Endothelial cell (in vitro differentiated cells): ENCODE measurements around the gene GRIA2. TPM values are rescaled to one million over a fixed set of nuclear protein-coding genes. Genes with fewer than 3 reads are reported as not detected.

Experiments
- DNase-seq: peaks from one replicate; pipeline ENCODE4 v3.0.0; 2021; ENCODE audit warnings: low spot score
- H3K27ac Mint-ChIP-seq: one replicate; pipeline ENCODE4 v1.8.0; 2021; ENCODE audit warnings: mixed read lengths, inconsistent platforms; ENCODE audit not compliant: unreplicated experiment
- H3K27me3 Mint-ChIP-seq: one replicate; pipeline ENCODE4 v1.8.0; 2021; ENCODE audit warnings: mild to moderate bottlenecking, moderate library complexity, mixed read lengths, inconsistent platforms; ENCODE audit not compliant: unreplicated experiment
- H3K36me3 Mint-ChIP-seq: one replicate; pipeline ENCODE4 v1.8.0; 2021; ENCODE audit warnings: mild to moderate bottlenecking, low read depth, mixed read lengths, inconsistent platforms; ENCODE audit not compliant: unreplicated experiment
- H3K4me1 Mint-ChIP-seq: one replicate; pipeline ENCODE4 v1.8.0; 2021; ENCODE audit warnings: mild to moderate bottlenecking, mixed read lengths, inconsistent platforms; ENCODE audit not compliant: unreplicated experiment
- H3K4me3 Mint-ChIP-seq: one replicate; pipeline ENCODE4 v1.8.0; 2021; ENCODE audit warnings: mild to moderate bottlenecking, mixed read lengths, inconsistent platforms; ENCODE audit not compliant: unreplicated experiment
- H3K9me3 Mint-ChIP-seq: one replicate; pipeline ENCODE4 v1.8.0; 2021; ENCODE audit warnings: mixed read lengths, inconsistent platforms; ENCODE audit not compliant: unreplicated experiment
- CTCF ChIP-seq: fragments of 200-600 bp; sonication (generic); IDR thresholded peaks from one replicate; pipeline ENCODE4 v1.5.0; 2021; ENCODE audit warnings: antibody characterized with exemption; ENCODE audit not compliant: unreplicated experiment
- total RNA-seq: library from RNA; stranded (reverse); fragmentation: NEBNext Ultra II Directional; extraction: Animal tissue kit (Norgen Biotek cat#: 25700); gene quantifications from one replicate; pipeline ENCODE4 v1.2.1, GENCODE V29; 2021; ENCODE audit not compliant: unreplicated experiment

GRIA2 gene
- total RNA-seq, 1 donor from 2014 or later, result 0.13 TPM

- H3K4me1 Mint-ChIP-seq, result peaks cover 11% of the 10 kb centered on the region
- no peaks in the 10 kb centered on the region for H3K36me3 Mint-ChIP-seq
- no peak overlapping the region for H3K27ac Mint-ChIP-seq
- TF ChIP-seq CTCF, result no peak
- H3K9me3 Mint-ChIP-seq, result no peaks in the 10 kb centered on the region
- peaks cover 4% of the 10 kb centered on the region for H3K27me3 Mint-ChIP-seq
- DNase-seq, result no peak
- no peak overlapping the region for H3K4me3 Mint-ChIP-seq
Observed at GRCh38 chr4:157226601-157227000, 6.1 kb downstream of the GRIA2 start.

- no peak overlapping the region for H3K27ac Mint-ChIP-seq
- no peaks in the 10 kb centered on the region for H3K9me3 Mint-ChIP-seq
- H3K4me1 Mint-ChIP-seq, result no peaks in the 10 kb centered on the region
- no peak overlapping the region for H3K4me3 Mint-ChIP-seq
- H3K27me3 Mint-ChIP-seq, result no peaks in the 10 kb centered on the region
- TF ChIP-seq CTCF, result no peak
- H3K36me3 Mint-ChIP-seq, result no peaks in the 10 kb centered on the region
- DNase-seq, result no peak
Observed at GRCh38 chr4:157231525-157231924, 11.0 kb downstream of the GRIA2 start.

GRCh38 chr4:157242871-157243270, 22.3 kb downstream of the GRIA2 start:
- H3K36me3 Mint-ChIP-seq, result no peaks in the 10 kb centered on the region
- DNase-seq, result no peak
- no peak for TF ChIP-seq CTCF
- no peaks in the 10 kb centered on the region for H3K9me3 Mint-ChIP-seq
- H3K4me3 Mint-ChIP-seq, result no peak overlapping the region
- H3K4me1 Mint-ChIP-seq, result peaks cover 3% of the 10 kb centered on the region
- no peaks in the 10 kb centered on the region for H3K27me3 Mint-ChIP-seq
- H3K27ac Mint-ChIP-seq, result no peak overlapping the region

GRCh38 chr4:157244348-157244747, 23.8 kb downstream of the GRIA2 start:
- no peaks in the 10 kb centered on the region for H3K27me3 Mint-ChIP-seq
- H3K27ac Mint-ChIP-seq, result no peak overlapping the region
- no peak for TF ChIP-seq CTCF
- H3K4me3 Mint-ChIP-seq, result no peak overlapping the region
- no peaks in the 10 kb centered on the region for H3K9me3 Mint-ChIP-seq
- H3K36me3 Mint-ChIP-seq, result no peaks in the 10 kb centered on the region
- H3K4me1 Mint-ChIP-seq, result peaks cover 3% of the 10 kb centered on the region
- no peak for DNase-seq

GRCh38 chr4:157245351-157245750, 24.8 kb downstream of the GRIA2 start:
- Mint-ChIP-seq H3K36me3 (no peaks in the 10 kb centered on the region), H3K27ac (no peak overlapping the region)

More at GRCh38 chr4:157245351-157245750, 24.8 kb downstream of the GRIA2 start:
- no peak for TF ChIP-seq CTCF
- Mint-ChIP-seq H3K9me3 (no peaks in the 10 kb centered on the region), H3K4me3 (no peak overlapping the region), H3K4me1 (peaks cover 3% of the 10 kb centered on the region), H3K27me3 (no peaks in the 10 kb centered on the region)
- DNase-seq, result no peak
